DMS153 (cell line): ENCODE measurements around the gene SNTA1.
"Not testable (repeated sequence)": the region's sequence is repeated elsewhere in the genome, so short reads cannot be mapped to it uniquely, and the experiment has no call there.

Experiments used
- DNase-seq: peaks from one replicate; lab custom pipeline; 2025; lab: John Stamatoyannopoulos, UW

SNTA1 gene

DNA sequence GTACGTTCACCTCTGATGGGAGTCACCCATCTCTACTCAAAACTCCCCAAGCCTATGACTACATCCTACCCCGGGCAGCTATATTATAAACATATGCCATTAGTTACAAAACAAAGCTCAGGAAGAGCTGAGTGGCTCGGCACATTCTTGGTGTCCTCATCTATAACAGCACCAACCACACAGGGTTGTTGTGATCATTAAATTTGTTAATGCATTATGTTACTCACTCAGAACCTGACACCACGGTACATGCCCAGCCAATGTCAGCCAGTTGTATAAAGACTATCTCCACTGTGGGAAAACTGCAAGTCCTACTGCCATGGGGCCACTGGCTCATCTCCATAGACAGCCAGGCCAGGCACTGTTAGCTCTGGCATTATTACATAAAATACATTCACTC lies 50.0 kb downstream of the SNTA1 start:
- no peak for DNase-seq

DNA sequence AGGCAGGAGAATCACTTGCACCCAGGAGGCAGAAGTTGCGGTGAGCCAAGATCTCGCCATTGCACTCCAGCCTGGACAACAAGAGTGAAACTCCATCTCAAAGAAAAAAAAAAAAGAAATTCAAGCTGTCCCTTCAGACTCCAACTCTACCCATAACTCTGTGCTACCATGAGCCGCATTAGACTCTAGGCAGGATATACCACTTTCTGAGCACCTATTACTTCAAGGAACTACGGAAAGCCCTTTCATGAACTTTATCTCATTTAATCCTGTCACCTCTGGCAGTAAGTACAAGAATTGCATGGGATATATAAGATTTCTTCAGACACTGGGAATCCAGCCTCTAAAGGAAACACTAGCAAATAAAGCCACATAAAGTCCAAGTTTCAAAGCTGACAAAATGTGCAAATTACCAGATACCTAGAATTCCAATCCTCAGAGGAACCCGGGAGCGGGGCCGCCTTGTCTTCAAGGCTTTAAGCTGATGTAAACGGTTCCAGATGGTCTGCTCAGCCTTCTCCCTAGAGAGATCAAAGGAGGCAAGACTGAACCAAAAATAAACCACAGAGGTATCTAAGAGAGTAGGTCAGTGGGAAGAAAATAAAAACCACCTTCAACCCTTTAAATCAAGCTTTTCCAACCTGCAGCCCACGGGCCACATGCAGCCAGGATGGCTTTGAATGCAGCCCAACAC lies 51.7 kb downstream of the SNTA1 start:
- no peak for DNase-seq

GRCh38 chr20:33389326-33389725 lies 54.2 kb downstream of the SNTA1 start:
- DNase-seq, result not testable (repeated sequence)

DNA sequence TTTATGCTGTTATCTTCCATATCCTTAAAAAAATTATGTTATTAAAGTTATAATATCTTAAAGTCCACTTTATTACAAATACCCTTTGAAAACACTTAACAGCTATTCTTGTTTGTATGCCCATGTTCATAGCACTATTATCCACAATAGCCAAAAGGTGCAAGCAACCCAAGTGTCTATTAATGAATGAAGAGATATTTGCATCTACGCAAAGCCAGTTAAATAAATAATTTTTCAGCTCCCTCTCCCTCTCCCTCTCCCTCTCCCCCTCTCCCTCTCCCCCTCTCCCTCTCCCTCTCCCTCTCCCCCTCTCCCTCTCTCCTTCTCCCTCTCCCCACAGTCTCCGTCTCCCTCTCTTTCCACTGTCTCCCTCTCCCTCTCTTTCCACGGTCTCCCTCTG lies 55.3 kb downstream of the SNTA1 start:
- DNase-seq, result no peak

GRCh38 chr20:33387177-33387576 lies 56.4 kb downstream of the SNTA1 start:
- DNase-seq, result no peak

DNA sequence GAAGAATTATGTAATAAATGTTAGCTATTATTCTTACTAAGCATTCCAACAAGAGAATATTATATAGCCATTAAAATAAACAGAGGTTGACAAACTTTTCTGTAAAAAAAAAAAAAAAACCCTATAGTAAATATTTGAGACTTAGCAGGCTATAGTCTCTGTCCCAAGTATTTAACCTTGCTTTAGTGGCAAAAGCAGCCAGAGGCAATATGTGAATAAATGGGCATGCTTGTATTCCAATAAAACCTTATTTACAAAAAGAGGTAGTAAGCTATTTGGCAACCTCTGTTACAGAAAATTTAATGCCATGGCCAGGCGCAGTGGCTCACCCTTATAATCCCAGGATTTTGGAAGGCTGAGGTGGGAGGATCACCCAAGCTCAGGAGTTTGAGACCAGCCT lies 56.9 kb downstream of the SNTA1 start:
- no peak for DNase-seq

DNA sequence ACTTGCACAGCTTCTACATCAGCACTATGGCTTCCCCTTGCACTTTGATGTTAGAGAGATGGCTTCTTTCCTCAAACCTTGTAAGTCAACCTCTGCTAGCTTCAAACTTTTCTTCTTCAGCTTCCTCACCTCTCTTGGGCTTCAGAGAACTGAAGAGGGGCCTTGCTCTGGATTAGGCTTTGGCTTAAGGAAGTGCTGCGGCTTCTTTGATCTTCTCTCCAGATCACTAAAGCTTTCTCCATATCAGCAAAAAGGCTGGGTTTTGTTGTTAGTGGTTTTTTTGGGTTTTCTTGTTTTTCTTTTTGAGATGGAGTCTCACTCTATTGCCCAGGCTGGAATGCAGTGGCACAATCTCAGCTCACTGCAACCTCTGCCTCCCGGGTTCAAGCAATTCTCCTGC lies 66.2 kb downstream of the SNTA1 start:
- no peak for DNase-seq

DNA sequence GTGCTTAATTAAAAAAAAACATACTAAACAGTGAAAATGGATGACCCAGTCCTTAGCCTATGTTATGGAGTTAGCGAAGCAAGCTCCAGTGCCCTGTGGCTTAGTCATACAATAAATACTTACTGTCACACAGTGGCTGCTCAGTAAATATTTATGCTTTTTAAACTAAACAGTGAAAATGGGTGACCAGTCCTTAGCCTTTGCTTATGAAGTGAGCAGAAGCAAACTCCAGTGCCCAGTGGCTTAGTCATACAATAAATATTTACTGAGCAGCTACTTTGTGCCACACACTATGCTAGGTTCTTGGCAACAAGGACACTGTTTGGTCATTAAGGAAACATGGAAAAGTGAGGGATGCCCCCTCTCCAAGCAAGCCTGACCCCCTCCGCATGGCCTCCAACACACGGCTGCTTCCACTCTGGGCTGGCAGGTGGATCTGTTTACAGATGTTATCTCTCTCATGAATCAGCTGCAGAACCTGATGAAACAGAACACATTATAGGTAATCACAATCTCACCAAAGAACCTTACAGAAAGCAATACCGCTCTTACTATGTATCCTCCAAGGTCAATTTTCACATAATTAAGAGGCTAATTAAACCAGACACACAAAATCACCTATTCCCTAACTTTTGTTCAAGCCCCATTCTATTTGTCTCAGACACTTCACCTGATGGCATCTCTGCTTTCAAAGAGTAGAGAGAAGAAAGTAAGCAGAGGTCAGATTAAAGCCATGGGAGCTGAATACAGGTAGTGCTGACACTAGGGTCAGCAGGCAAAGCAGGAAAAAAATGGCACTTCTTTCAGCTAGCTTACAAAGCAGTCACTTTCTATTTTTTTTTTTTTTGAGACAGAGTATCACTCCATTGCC lies 69.6 kb downstream of the SNTA1 start:
- DNase-seq, result peak; percentile 10

- DNase-seq, result no peak
Observed at GRCh38 chr20:33372993-33373441, 70.5 kb downstream of the SNTA1 start.

- DNase-seq, result no peak
Observed at GRCh38 chr20:33370291-33370690, 73.3 kb downstream of the SNTA1 start.

DNA sequence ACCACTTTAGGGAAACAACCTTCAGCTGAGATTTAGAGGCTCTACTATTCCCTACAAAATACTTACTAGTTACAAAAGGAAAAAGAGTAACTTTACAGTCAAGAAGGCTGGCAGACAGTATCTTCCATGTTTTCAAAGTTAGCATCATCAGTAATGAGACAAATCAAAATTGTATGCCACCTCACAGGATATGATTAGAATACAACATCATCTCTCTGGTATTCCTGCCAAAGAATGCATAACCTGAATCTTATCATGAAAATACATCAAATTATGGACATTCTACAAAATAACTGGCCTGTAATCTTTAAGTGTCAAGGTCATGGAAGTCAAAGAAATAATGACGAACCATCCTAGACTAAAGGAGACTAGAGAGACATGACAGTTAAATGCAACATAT lies 80.7 kb downstream of the SNTA1 start:
- DNase-seq, result no peak

- no peak for DNase-seq
Observed at GRCh38 chr20:33359399-33360261, 83.9 kb downstream of the SNTA1 start.
